ENCODE data around the gene FBP2. TPM values are rescaled to one million over a fixed set of nuclear protein-coding genes. Genes with fewer than 3 reads are reported as not detected.
A peak's percentile ranks its signal among the peaks of the same experiment; 100 is the strongest.

FBP2 gene
- total and polyA plus RNA-seq, 2 experiments from 2014 or later = 0.20 to 0.30 TPM

GRCh38 chr9:94577036-94577435 lies 16.6 kb downstream of the FBP2 start:
- Histone ChIP-seq H3K4me3 (no peak overlapping the region), H3K9me3 (ENCODE audit: low read depth) (no peaks in the 10 kb centered on the region), H3K79me2 (no peaks in the 10 kb centered on the region), H4K20me1 (ENCODE audit: insufficient read depth, poor library complexity, severe bottlenecking) (no peaks in the 10 kb centered on the region), H3K27ac (no peak overlapping the region), H3K4me1 (ENCODE audit: insufficient read depth) (no peaks in the 10 kb centered on the region), H3K9me2 (replicated peaks; ENCODE audit: insufficient read depth) (no peaks in the 10 kb centered on the region), H3K4me2 (peak overlapping the region; percentile 0), H2AFZ (no peak overlapping the region), H3K36me3 (replicated peaks; ENCODE audit: insufficient read depth, low read depth) (no peaks in the 10 kb centered on the region), H3K27me3 (no peaks in the 10 kb centered on the region)
- TF ChIP-seq EZH2 (IDR thresholded peaks at IDR 0.05; ENCODE audit: borderline replicate concordance) = no peak
- TF ChIP-seq EZH2phosphoT487 (IDR thresholded peaks at IDR 0.05; ENCODE audit: low read depth, severe bottlenecking, unreplicated experiment) = no peak
- no peak for TF ChIP-seq CTCF (IDR thresholded peaks at IDR 0.05; ENCODE audit: poor library complexity)
- 0% methylated on average over 1 of the region's 1 CpG for WGBS (ENCODE audit: low lambda C conversion rate, missing lambda C conversion rate)
- no peak for DNase-seq (ENCODE audit: low spot score)

GRCh38 chr9:94576131-94576530 lies 17.5 kb downstream of the FBP2 start:
- Histone ChIP-seq H3K36me3 (replicated peaks; ENCODE audit: insufficient read depth, low read depth) (no peaks in the 10 kb centered on the region), H3K4me2 (no peak overlapping the region), H3K27ac (no peak overlapping the region), H2AFZ (no peak overlapping the region), H3K79me2 (no peaks in the 10 kb centered on the region), H3K4me1 (ENCODE audit: insufficient read depth) (no peaks in the 10 kb centered on the region), H4K20me1 (ENCODE audit: insufficient read depth, poor library complexity, severe bottlenecking) (no peaks in the 10 kb centered on the region), H3K9me2 (replicated peaks; ENCODE audit: insufficient read depth) (no peaks in the 10 kb centered on the region), H3K27me3 (no peaks in the 10 kb centered on the region), H3K4me3 (no peak overlapping the region), H3K9me3 (ENCODE audit: low read depth) (no peaks in the 10 kb centered on the region)
- TF ChIP-seq EZH2phosphoT487 (IDR thresholded peaks at IDR 0.05; ENCODE audit: low read depth, severe bottlenecking, unreplicated experiment) (no peak), EZH2 (IDR thresholded peaks at IDR 0.05; ENCODE audit: borderline replicate concordance) (no peak), CTCF (IDR thresholded peaks at IDR 0.05; ENCODE audit: poor library complexity) (no peak)
- WGBS (ENCODE audit: low lambda C conversion rate, missing lambda C conversion rate) = 74% methylated on average over 2 of the region's 2 CpGs
- DNase-seq (ENCODE audit: low spot score) = no peak

GRCh38 chr9:94568972-94569712 lies 24.5 kb downstream of the FBP2 start:
- Histone ChIP-seq H3K9me2 (replicated peaks; ENCODE audit: insufficient read depth) (no peaks in the 10 kb centered on the region), H3K27ac (no peak overlapping the region), H4K20me1 (ENCODE audit: insufficient read depth, poor library complexity, severe bottlenecking) (no peaks in the 10 kb centered on the region), H2AFZ (no peak overlapping the region), H3K4me1 (ENCODE audit: insufficient read depth) (no peaks in the 10 kb centered on the region), H3K27me3 (no peaks in the 10 kb centered on the region), H3K79me2 (no peaks in the 10 kb centered on the region), H3K4me2 (no peak overlapping the region), H3K36me3 (replicated peaks; ENCODE audit: insufficient read depth, low read depth) (no peaks in the 10 kb centered on the region), H3K9me3 (ENCODE audit: low read depth) (no peaks in the 10 kb centered on the region), H3K4me3 (no peak overlapping the region)
- TF ChIP-seq CTCF (IDR thresholded peaks at IDR 0.05; ENCODE audit: poor library complexity) (no peak), EZH2 (IDR thresholded peaks at IDR 0.05; ENCODE audit: borderline replicate concordance) (no peak), EZH2phosphoT487 (IDR thresholded peaks at IDR 0.05; ENCODE audit: low read depth, severe bottlenecking, unreplicated experiment) (no peak)
- 94% methylated on average over 17 of the region's 17 CpGs for WGBS (ENCODE audit: low lambda C conversion rate, missing lambda C conversion rate)
- DNase-seq (ENCODE audit: low spot score) = no peak

Data from hepatocyte (in vitro differentiated cells).